Measurements from ENCODE around the gene STAT5B.

The STAT5B gene

GRCh38 chr17:42184713-42185620, 91.2 kb downstream of the STAT5B start, which contains the start of gene HCRT:
HCRT (minus strand) TSS chr17:42185452; CDS start chr17:42185365, 87 bp downstream.
- no peak for DNase-seq (ENCODE audit: extremely low read depth, insufficient read length)
- peak within 1 kb of the TSS; percentile 45 for H3K4me3 ChIP-seq (replicated peaks; ENCODE audit: low read depth, low read length)
- H3K27me3 ChIP-seq (replicated peaks; ENCODE audit: control insufficient read depth, insufficient read depth, low read length): no peaks in the 10 kb centered on the region
- H3K36me3 ChIP-seq (ENCODE audit: control insufficient read depth, insufficient read depth, low read length): no peaks in the 10 kb centered on the region
- no peak for TF ChIP-seq CTCF (IDR thresholded peaks at IDR 0.05; ENCODE audit: insufficient read depth, low read length, poor library complexity, severe bottlenecking)

GRCh38 chr17:42183741-42184711, 92.2 kb downstream of the STAT5B start:
- Histone ChIP-seq H3K27me3 (replicated peaks; ENCODE audit: control insufficient read depth, insufficient read depth, low read length) (no peaks in the 10 kb centered on the region), H3K4me3 (replicated peaks; ENCODE audit: low read depth, low read length) (peak overlapping the region; percentile 76), H3K36me3 (ENCODE audit: control insufficient read depth, insufficient read depth, low read length) (no peaks in the 10 kb centered on the region)
- peak; percentile 87 for DNase-seq (ENCODE audit: extremely low read depth, insufficient read length)
- TF ChIP-seq CTCF (IDR thresholded peaks at IDR 0.05; ENCODE audit: insufficient read depth, low read length, poor library complexity, severe bottlenecking): peak; percentile 58

GRCh38 chr17:42182927-42183734, 93.1 kb downstream of the STAT5B start:
- Histone ChIP-seq H3K36me3 (ENCODE audit: control insufficient read depth, insufficient read depth, low read length) (no peaks in the 10 kb centered on the region), H3K4me3 (replicated peaks; ENCODE audit: low read depth, low read length) (peak overlapping the region; percentile 76), H3K27me3 (replicated peaks; ENCODE audit: control insufficient read depth, insufficient read depth, low read length) (no peaks in the 10 kb centered on the region)
- no peak for TF ChIP-seq CTCF (IDR thresholded peaks at IDR 0.05; ENCODE audit: insufficient read depth, low read length, poor library complexity, severe bottlenecking)
- no peak for DNase-seq (ENCODE audit: extremely low read depth, insufficient read length)

GRCh38 chr17:42181851-42182207, 94.4 kb downstream of the STAT5B start:
- Histone ChIP-seq H3K36me3 (ENCODE audit: control insufficient read depth, insufficient read depth, low read length) (no peaks in the 10 kb centered on the region), H3K27me3 (replicated peaks; ENCODE audit: control insufficient read depth, insufficient read depth, low read length) (no peaks in the 10 kb centered on the region), H3K4me3 (replicated peaks; ENCODE audit: low read depth, low read length) (no peak overlapping the region)
- no peak for TF ChIP-seq CTCF (IDR thresholded peaks at IDR 0.05; ENCODE audit: insufficient read depth, low read length, poor library complexity, severe bottlenecking)
- no peak for DNase-seq (ENCODE audit: extremely low read depth, insufficient read length)

All from GM06990 (cell line).